CD14-positive monocyte (primary cell): ENCODE results near the gene ETFB. TPM values are rescaled to one million over a fixed set of nuclear protein-coding genes. Genes with fewer than 3 reads are reported as not detected.
"Not testable (repeated sequence)": the region's sequence is repeated elsewhere in the genome, so short reads cannot be mapped to it uniquely, and the experiment has no call there.

Experiments
- DNase-seq, 3 donors: peaks; one replicate each; pipeline ENCODE4 v3.0.0-alpha.2; 2011 to 2022
- H2AFZ ChIP-seq: 2 replicates; pipeline ENCODE4 v1.6.0; 2012; ENCODE audit warnings: mild to moderate bottlenecking, low read depth, low read length, inconsistent platforms; ENCODE audit not compliant: insufficient read depth, poor library complexity, severe bottlenecking
- H3K27ac ChIP-seq, 2 donors: 1 replicate in 1 of 2; 2 replicates in 1 of 2; pipeline ENCODE4 v1.5.1; 2012 to 2013; ENCODE audit warnings: low read length in 2 of 2, control low read depth in 1 of 2, inconsistent platforms in 1 of 2, low read depth in 1 of 2, mild to moderate bottlenecking in 1 of 2
- H3K27me3 ChIP-seq, 2 donors: one replicate each; pipeline versions ENCODE4 v1.6.0 to v1.6.1; 2011 to 2013; ENCODE audit warnings: low read length in 2 of 2; ENCODE audit not compliant: control insufficient read depth in 2 of 2, insufficient read depth in 2 of 2
- H3K36me3 ChIP-seq, 2 donors: replicated peaks in 1 of 2; 1 replicate in 1 of 2; 2 replicates in 1 of 2; pipeline versions ENCODE4 v1.5.1 to v1.6.1; 2012 to 2013; ENCODE audit warnings: low read length in 2 of 2, control low read depth in 1 of 2, inconsistent platforms in 1 of 2, mild to moderate bottlenecking in 1 of 2; ENCODE audit not compliant: insufficient read depth in 2 of 2, control insufficient read depth in 1 of 2
- H3K4me1 ChIP-seq, 2 donors: 1 replicate in 1 of 2; 2 replicates in 1 of 2; pipeline versions ENCODE4 v1.5.1 to v1.6.1; 2012 to 2013; ENCODE audit warnings: low read length in 2 of 2, control low read depth in 1 of 2, inconsistent platforms in 1 of 2, mild to moderate bottlenecking in 1 of 2, moderate library complexity in 1 of 2; ENCODE audit not compliant: insufficient read depth in 2 of 2, control insufficient read depth in 1 of 2
- H3K4me2 ChIP-seq: replicated peaks from 2 replicates; pipeline ENCODE3; 2012; ENCODE audit warnings: low read length, moderate library complexity, mild to moderate bottlenecking; ENCODE audit not compliant: poor library complexity, severe bottlenecking; ENCODE audit errors: extremely low read depth
- H3K4me3 ChIP-seq, 3 experiments: fragments of 200-600 bp in 1 of 3; sonication (generic) in 1 of 3; replicated peaks in 1 of 3; 1 replicate in 2 of 3; 2 replicates in 1 of 3; pipeline ENCODE4 v1.5.1; 2011 to 2013; ENCODE audit warnings: low read length in 3 of 3, mild to moderate bottlenecking in 3 of 3, control low read depth in 2 of 3, low read depth in 2 of 3, inconsistent platforms in 1 of 3, moderate library complexity in 1 of 3
- H3K79me2 ChIP-seq: 2 replicates; pipeline ENCODE4 v1.6.0; 2012; ENCODE audit warnings: mild to moderate bottlenecking, control low read depth, inconsistent platforms, low read length, moderate library complexity; ENCODE audit not compliant: insufficient read depth
- H3K9ac ChIP-seq: 2 replicates; pipeline ENCODE4 v1.6.0; 2017; ENCODE audit warnings: low read length, mild to moderate bottlenecking; ENCODE audit not compliant: insufficient read depth, poor library complexity, severe bottlenecking
- H3K9me3 ChIP-seq, 2 donors: replicated peaks in 1 of 2; 1 replicate in 1 of 2; 2 replicates in 1 of 2; pipeline versions ENCODE4 v1.5.1 to v1.6.1; 2012 to 2013; ENCODE audit warnings: low read length in 2 of 2, control low read depth in 1 of 2; ENCODE audit not compliant: control insufficient read depth in 1 of 2, insufficient read depth in 1 of 2
- H4K20me1 ChIP-seq: 2 replicates; pipeline ENCODE4 v1.6.0; 2012; ENCODE audit warnings: mild to moderate bottlenecking, low read length, control low read depth, moderate library complexity; ENCODE audit not compliant: insufficient read depth
- H3K27ac Mint-ChIP-seq, 7 donors: one replicate each; pipeline ENCODE4 v1.8.0; 2020; ENCODE audit warnings: mild to moderate bottlenecking in 7 of 7, mixed read lengths in 7 of 7, moderate library complexity in 6 of 7, inconsistent platforms in 2 of 7
- H3K27me3 Mint-ChIP-seq, 3 donors: one replicate each; pipeline ENCODE4 v1.8.0; 2021 to 2022; ENCODE audit warnings: low read depth in 3 of 3, mild to moderate bottlenecking in 3 of 3, mixed read lengths in 3 of 3, moderate library complexity in 3 of 3, inconsistent platforms in 1 of 3
- H3K36me3 Mint-ChIP-seq, 2 donors: one replicate each; pipeline ENCODE4 v1.8.0; 2020; ENCODE audit warnings: mixed read lengths in 2 of 2, inconsistent platforms in 1 of 2, mild to moderate bottlenecking in 1 of 2
- H3K4me1 Mint-ChIP-seq: one replicate; pipeline ENCODE4 v1.8.0; 2020; ENCODE audit warnings: mild to moderate bottlenecking, mixed read lengths
- H3K4me3 Mint-ChIP-seq, 2 donors: one replicate each; pipeline ENCODE4 v1.8.0; 2020; ENCODE audit warnings: mild to moderate bottlenecking in 2 of 2, mixed read lengths in 2 of 2, moderate library complexity in 1 of 2
- H3K9me3 Mint-ChIP-seq, 7 donors: one replicate each; pipeline ENCODE4 v1.8.0; 2020 to 2022; ENCODE audit warnings: mixed read lengths in 7 of 7, mild to moderate bottlenecking in 6 of 7, moderate library complexity in 6 of 7, inconsistent platforms in 2 of 7
- CTCF ChIP-seq: fragments of 200-600 bp; IDR thresholded peaks from one replicate; pipeline ENCODE4 v1.8.0; 2022; ENCODE audit warnings: antibody characterized with exemption, mild to moderate bottlenecking
- WGBS: methylation state at CpG from one replicate; pipeline ENCODE4 v1.1.5; 2013; ENCODE audit warnings: missing lambda C conversion rate; ENCODE audit not compliant: insufficient coverage; 5-methylcytosine and 5-hydroxymethylcytosine counted together
- intact Hi-C, 2 donors: fragments of 100-400 bp; cut with micrococcal nuclease; formaldehyde crosslinking; loops; one replicate each; pipeline versions ENCODE4 v1.15.0 to v1.15.1; 2023
- polyA plus RNA-seq, 3 donors: library from polyadenylated mRNA; depleted of rRNA in 1 of 3; unstranded in 2 of 3; stranded (reverse) in 1 of 3; fragments of 300-500 nt in 2 of 3; fragments of >200 nt in 1 of 3; fragmentation: Illumina TruSeq in 2 of 3; gene quantifications; 1 replicate in 2 of 3; 2 replicates in 1 of 3; pipeline ENCODE4 v1.2.3, GENCODE V29; 2012 to 2021

Gene ETFB
- polyA plus RNA-seq, 3 donors = 51.0 to 72.1 (median 63.0) TPM

DNA sequence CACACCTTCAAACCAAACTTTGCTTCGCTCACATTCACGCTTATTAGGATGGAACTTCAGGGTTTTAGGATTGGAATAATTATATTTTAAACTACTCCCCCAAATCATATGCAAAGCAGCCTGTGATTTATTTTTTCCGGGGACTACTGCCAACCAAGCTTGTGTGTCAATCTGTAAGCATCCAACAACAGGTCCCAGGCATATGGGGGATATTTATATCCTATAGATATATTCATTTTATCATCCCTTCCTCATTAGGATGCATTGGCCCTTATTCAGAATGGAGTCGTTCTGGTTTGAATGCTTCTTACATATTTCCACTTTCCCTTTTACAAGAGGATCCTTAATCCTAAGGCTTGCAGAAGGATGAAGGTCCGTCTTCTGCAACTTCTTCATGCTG lies 33.0 kb upstream of the ETFB start:
- intact Hi-C loops = loop anchor here (2.0 to 10.0 kb wide), 4 partner anchors 38 to 266 kb away; partner anchors contain the start of gene SIGLEC12 (in 1 of the 2)
- Histone ChIP-seq H3K9ac (no peak overlapping the region), H3K4me1 (peaks cover 26 to 29% of the 10 kb centered on the region in 2 donors), H4K20me1 (no peaks in the 10 kb centered on the region), H3K9me3 (peaks cover 16 to 26% of the 10 kb centered on the region in 2 donors), H2AFZ (no peak overlapping the region), H3K79me2 (peaks cover 8% of the 10 kb centered on the region), H3K4me3 (no peak overlapping the region), H3K36me3 (no peaks in the 10 kb centered on the region), H3K27me3 (no peaks in the 10 kb centered on the region), H3K27ac (no peak overlapping the region), H3K4me2 (no peak overlapping the region)
- Mint-ChIP-seq H3K27ac (no peak overlapping the region), H3K36me3 (peaks cover 5 to 18% of the 10 kb centered on the region in 2 donors), H3K4me1 (peaks cover 29% of the 10 kb centered on the region), H3K4me3 (no peak overlapping the region), H3K9me3 (peaks cover 19 to 27% (median 24%) of the 10 kb centered on the region in 7 donors), H3K27me3 (peaks cover 0 to 4% (median 0%) of the 10 kb centered on the region in 3 donors)
- no CpG with 5 or more reads among the region's 5 CpGs for WGBS
- DNase-seq = no peak
- TF ChIP-seq CTCF = no peak

DNA sequence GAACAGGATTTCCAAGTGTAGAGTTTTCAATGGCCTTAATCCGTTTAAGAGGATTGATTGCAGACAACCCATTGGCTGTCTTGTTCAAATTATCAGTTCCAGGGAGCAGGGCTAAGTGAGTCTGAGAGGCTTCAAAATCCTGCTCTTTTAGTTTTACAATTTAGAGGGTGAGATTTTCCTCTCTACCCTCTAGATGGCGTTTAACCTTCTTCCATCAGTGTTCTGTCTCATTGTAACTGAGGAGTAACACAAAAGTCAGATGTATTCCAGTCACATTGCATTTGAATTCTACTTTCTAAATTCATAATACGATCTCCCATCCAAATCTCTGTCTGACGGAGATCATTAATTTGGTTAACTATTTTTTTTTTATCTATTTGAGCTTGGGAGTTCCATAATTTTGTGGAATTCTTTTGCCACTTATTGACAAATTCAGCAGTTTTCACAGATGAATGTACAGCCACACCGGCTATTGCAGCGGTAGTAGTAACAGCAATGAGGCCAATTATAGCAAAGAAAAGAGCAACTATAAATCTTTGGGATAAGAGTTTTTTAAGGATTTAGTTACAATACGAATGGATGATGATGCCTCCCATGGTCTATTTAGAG lies 32.0 kb upstream of the ETFB start:
- H2AFZ ChIP-seq = no peak overlapping the region
- DNase-seq = peak in 2 of 3 donors; percentile 58 to 67
- H3K27me3 ChIP-seq = no peaks in the 10 kb centered on the region
- peaks cover 33% of the 10 kb centered on the region for H3K4me1 Mint-ChIP-seq
- peaks cover 0 to 4% (median 0%) of the 10 kb centered on the region in 3 donors for H3K27me3 Mint-ChIP-seq
- H3K4me2 ChIP-seq = no peak overlapping the region
- H3K27ac ChIP-seq = no peak overlapping the region
- peaks cover under 1 to 12% of the 10 kb centered on the region in 2 donors for H3K36me3 Mint-ChIP-seq
- peaks cover 16 to 20% of the 10 kb centered on the region in 2 donors for H3K9me3 ChIP-seq
- no peak overlapping the region for H3K4me3 ChIP-seq
- peaks cover 30 to 36% of the 10 kb centered on the region in 2 donors for H3K4me1 ChIP-seq
- peaks cover 8% of the 10 kb centered on the region for H3K79me2 ChIP-seq
- H3K9me3 Mint-ChIP-seq = peaks cover 16 to 20% (median 19%) of the 10 kb centered on the region in 7 donors
- H3K36me3 ChIP-seq = no peaks in the 10 kb centered on the region
- no CpG with 5 or more reads among the region's 7 CpGs for WGBS
- peak; percentile 76 for TF ChIP-seq CTCF
- intact Hi-C loops = loop anchor here (2.0 to 10.0 kb wide), 4 partner anchors 39 to 267 kb away; partner anchors contain the start of gene SIGLEC12 (in 1 of the 2)
- peak overlapping the region in 2 of 7 donors; percentile 37 to 63 for H3K27ac Mint-ChIP-seq
- no peak overlapping the region for H3K4me3 Mint-ChIP-seq
- H4K20me1 ChIP-seq = no peaks in the 10 kb centered on the region
- H3K9ac ChIP-seq = no peak overlapping the region

- Histone ChIP-seq H3K9me3 (peaks cover 12 to 14% of the 10 kb centered on the region in 2 donors), H3K4me1 (peaks cover 30 to 36% of the 10 kb centered on the region in 2 donors)
- H3K79me2 ChIP-seq, H4K20me1 ChIP-seq, H3K36me3 ChIP-seq, H3K27ac ChIP-seq, H3K27me3 Mint-ChIP-seq, H3K36me3 Mint-ChIP-seq, H3K4me3 ChIP-seq, H3K27me3 ChIP-seq, H2AFZ ChIP-seq, H3K9ac ChIP-seq, H3K4me2 ChIP-seq, DNase-seq: not testable (repeated sequence)
- Mint-ChIP-seq H3K4me3 (peak overlapping the region in 1 of 2 donors; percentile 17), H3K4me1 (peaks cover 36% of the 10 kb centered on the region), H3K9me3 (peaks cover 9 to 14% (median 12%) of the 10 kb centered on the region in 7 donors), H3K27ac (peak overlapping the region in 4 of 7 donors; percentile 15 to 71 (median 46))
- intact Hi-C loops = loop anchor here in 1 of 2 donors (5.0 to 10.0 kb wide), 3 partner anchors 40 to 267 kb away; partner anchors contain the start of gene SIGLEC12
- 100% methylated on average over 9 of the region's 9 CpGs for WGBS
These were observed 31.3 kb upstream of the ETFB start for GRCh38 chr19:51397453-51397852.
